Measurements from ENCODE around the gene SERGEF. TPM values are rescaled to one million over a fixed set of nuclear protein-coding genes. Genes with fewer than 3 reads are reported as not detected.

Gene SERGEF
- total and polyA plus RNA-seq, 5 experiments from 2014 or later, result 46.5 to 70.3 (median 61.8) TPM

GRCh38 chr11:17779861-17780594 lies 232.8 kb downstream of the SERGEF start:
- Mint-ChIP-seq H3K27me3 (no peaks in the 10 kb centered on the region), H3K36me3 (no peaks in the 10 kb centered on the region), H3K27ac (no peak overlapping the region), H3K9me3 (peaks cover 0 to 2% (median 0%) of the 10 kb centered on the region in 9 donors), H3K4me3 (no peak overlapping the region), H3K4me1 (no peaks in the 10 kb centered on the region)
- ATAC-seq (no peak), DNase-seq (peak in 1 of 10 donors; percentile 60)
- POLR2A ChIA-PET, result no interaction called here

- no peak for ATAC-seq
- no peak overlapping the region for H3K4me3 Mint-ChIP-seq
- peak in 1 of 10 donors; percentile 46 for DNase-seq
- no peaks in the 10 kb centered on the region for H3K27me3 Mint-ChIP-seq
- no peaks in the 10 kb centered on the region for H3K36me3 Mint-ChIP-seq
- no peak overlapping the region for H3K27ac Mint-ChIP-seq
- H3K9me3 Mint-ChIP-seq, result peaks cover 0 to 2% (median 0%) of the 10 kb centered on the region in 9 donors
- POLR2A ChIA-PET, result no interaction called here
- H3K4me1 Mint-ChIP-seq, result no peaks in the 10 kb centered on the region
Measured at GRCh38 chr11:17778956-17779860, 233.6 kb downstream of the SERGEF start.

DNA sequence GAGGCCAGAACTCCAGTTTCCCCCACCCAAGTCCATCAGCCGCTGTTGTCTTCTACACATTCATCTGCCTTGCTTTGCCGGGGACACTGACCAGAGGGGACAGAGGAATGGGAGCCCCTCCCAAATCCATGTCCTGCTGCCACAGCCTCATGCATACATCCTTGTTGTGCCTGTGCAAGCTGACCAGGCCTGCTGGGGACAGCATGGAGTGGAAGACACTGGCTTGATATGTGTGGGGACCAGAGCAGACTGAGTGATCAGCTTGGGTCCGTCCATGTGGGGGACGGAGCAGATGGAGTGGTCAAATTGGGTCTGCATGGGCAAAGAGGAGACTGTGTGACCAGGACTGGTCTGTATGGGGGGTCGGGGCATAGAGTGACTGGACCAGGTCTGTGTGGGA lies 234.5 kb downstream of the SERGEF start:
- ATAC-seq, result no peak

DNA sequence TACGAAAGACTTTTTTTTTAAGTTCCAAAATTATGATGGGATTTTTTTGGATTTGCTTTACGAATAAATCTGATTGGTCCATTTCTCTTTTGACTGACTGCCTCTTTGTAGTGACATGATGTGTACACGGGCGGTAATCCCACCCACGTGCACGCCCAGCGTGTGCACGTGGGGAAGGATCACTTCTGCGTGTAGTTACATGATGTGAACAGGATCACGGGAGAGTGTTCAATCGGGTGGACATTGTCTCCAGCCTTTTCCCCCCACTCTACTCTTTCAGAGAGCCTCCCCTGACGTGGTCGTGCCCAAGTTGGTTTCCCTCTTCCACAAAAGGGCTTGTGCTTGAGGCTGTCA lies 235.1 kb downstream of the SERGEF start:
- no peaks in the 10 kb centered on the region for H3K4me1 Mint-ChIP-seq

More for the DNA sequence above, 234.5 kb downstream of the SERGEF start:
- Mint-ChIP-seq H3K36me3 (no peaks in the 10 kb centered on the region), H3K27ac (no peak overlapping the region), H3K27me3 (no peaks in the 10 kb centered on the region), H3K4me3 (no peak overlapping the region), H3K4me1 (no peaks in the 10 kb centered on the region), H3K9me3 (peaks cover 0 to 2% (median 0%) of the 10 kb centered on the region in 9 donors)
- no peak for DNase-seq
- POLR2A ChIA-PET, result no interaction called here

DNA sequence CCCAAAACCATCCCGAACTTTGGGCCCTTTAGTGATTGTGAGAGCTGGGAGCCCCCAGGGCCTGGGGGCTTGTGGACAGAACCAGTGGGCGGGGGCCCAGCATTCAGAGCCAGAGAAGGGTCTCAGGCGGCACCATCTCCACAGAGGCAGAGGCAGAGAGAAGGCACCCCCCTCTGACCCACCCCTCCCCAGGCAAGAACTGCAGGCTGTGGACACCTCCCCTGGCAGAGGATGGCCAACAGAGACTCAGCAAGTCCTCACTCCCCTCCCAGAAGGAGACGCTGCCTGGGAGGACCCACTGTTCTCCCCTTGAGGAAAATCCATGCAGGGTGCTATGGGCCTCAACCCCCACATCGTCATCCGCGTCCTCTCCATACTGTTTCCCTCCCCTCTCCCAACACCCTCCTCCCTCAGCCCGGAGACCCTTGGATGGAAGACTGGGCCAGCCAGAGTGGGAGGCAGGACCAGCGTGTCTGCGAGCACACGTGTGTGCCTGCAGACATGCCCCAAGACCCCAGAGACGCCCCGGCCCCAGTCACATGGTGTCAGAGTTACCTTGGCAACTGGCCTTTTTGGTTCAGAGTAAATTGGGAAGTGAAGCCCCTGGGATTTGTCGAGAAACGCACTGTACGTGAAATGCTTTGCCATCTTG lies 235.6 kb downstream of the SERGEF start:
- DNase-seq, result peak in 1 of 10 donors; percentile 55
- no peak overlapping the region for H3K4me3 Mint-ChIP-seq
- H3K9me3 Mint-ChIP-seq, result peaks cover 0 to 2% (median 0%) of the 10 kb centered on the region in 9 donors
- H3K27ac Mint-ChIP-seq, result no peak overlapping the region
- POLR2A ChIA-PET, result no interaction called here
- H3K27me3 Mint-ChIP-seq, result no peaks in the 10 kb centered on the region
- H3K4me1 Mint-ChIP-seq, result no peaks in the 10 kb centered on the region
- no peaks in the 10 kb centered on the region for H3K36me3 Mint-ChIP-seq
- ATAC-seq, result no peak

More for the DNA sequence above, 235.1 kb downstream of the SERGEF start:
- H3K27ac Mint-ChIP-seq, result no peak overlapping the region
- no peak overlapping the region for H3K4me3 Mint-ChIP-seq
- DNase-seq, result peak in 1 of 10 donors; percentile 38
- no peaks in the 10 kb centered on the region for H3K36me3 Mint-ChIP-seq
- no peak for ATAC-seq
- no peaks in the 10 kb centered on the region for H3K27me3 Mint-ChIP-seq
- POLR2A ChIA-PET, result no interaction called here
- H3K9me3 Mint-ChIP-seq, result peaks cover 0 to 2% (median 0%) of the 10 kb centered on the region in 9 donors

DNA sequence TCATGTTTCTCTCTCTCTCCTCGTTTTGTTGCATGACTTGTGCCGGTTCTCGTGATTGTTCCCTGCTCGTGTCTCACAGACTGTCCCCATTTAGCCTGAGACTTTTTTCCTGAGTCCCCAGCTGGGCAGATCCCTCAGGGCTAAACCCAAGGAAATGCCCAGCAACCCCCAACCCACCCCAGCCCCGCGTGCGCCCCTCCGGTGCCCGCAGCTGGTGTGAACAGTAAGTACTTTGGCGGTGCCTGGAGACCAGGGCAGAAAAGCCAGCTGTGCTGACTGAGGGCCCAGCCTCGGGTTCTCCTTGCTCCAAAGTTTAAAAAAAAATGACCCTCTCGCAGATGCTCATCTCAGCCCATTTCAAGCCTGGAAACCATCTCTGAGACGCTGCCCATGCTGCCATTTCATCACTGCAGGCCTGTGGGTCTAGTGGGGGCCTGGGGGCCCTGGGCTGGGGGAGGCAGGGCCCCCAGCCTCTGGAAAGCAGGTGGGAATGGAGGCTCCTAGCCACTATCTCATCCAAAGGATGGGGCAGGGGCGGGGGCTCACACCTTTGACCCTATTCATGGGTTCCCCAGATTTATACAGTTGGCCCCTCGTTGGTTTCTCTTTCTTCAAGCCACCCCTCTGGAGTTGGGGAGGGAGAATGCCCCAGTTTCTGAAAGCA lies 236.5 kb downstream of the SERGEF start:
- no peaks in the 10 kb centered on the region for H3K36me3 Mint-ChIP-seq

GRCh38 chr11:17775507-17776211 lies 237.2 kb downstream of the SERGEF start:
- no peak overlapping the region for H3K4me3 Mint-ChIP-seq

More for the DNA sequence above, 236.5 kb downstream of the SERGEF start:
- Mint-ChIP-seq H3K9me3 (peaks cover 0 to 2% (median 0%) of the 10 kb centered on the region in 9 donors), H3K4me1 (no peaks in the 10 kb centered on the region), H3K27me3 (no peaks in the 10 kb centered on the region), H3K27ac (no peak overlapping the region), H3K4me3 (no peak overlapping the region)
- DNase-seq (peak in 1 of 10 donors; percentile 34), ATAC-seq (no peak)
- POLR2A ChIA-PET, result no interaction called here

GRCh38 chr11:17775035-17775348 lies 237.9 kb downstream of the SERGEF start:
- Mint-ChIP-seq H3K27me3 (no peaks in the 10 kb centered on the region), H3K27ac (no peak overlapping the region), H3K36me3 (no peaks in the 10 kb centered on the region), H3K9me3 (peaks cover 0 to 2% (median 0%) of the 10 kb centered on the region in 9 donors), H3K4me1 (no peaks in the 10 kb centered on the region), H3K4me3 (no peak overlapping the region)
- no peak for ATAC-seq
- POLR2A ChIA-PET, result no interaction called here
- DNase-seq, result no peak

More at GRCh38 chr11:17775507-17776211, 237.2 kb downstream of the SERGEF start:
- Mint-ChIP-seq H3K9me3 (peaks cover 0 to 2% (median 0%) of the 10 kb centered on the region in 9 donors), H3K27me3 (no peaks in the 10 kb centered on the region), H3K36me3 (no peaks in the 10 kb centered on the region), H3K4me1 (no peaks in the 10 kb centered on the region), H3K27ac (no peak overlapping the region)
- ATAC-seq (no peak), DNase-seq (peak in 1 of 10 donors; percentile 22)
- POLR2A ChIA-PET, result no interaction called here

DNA sequence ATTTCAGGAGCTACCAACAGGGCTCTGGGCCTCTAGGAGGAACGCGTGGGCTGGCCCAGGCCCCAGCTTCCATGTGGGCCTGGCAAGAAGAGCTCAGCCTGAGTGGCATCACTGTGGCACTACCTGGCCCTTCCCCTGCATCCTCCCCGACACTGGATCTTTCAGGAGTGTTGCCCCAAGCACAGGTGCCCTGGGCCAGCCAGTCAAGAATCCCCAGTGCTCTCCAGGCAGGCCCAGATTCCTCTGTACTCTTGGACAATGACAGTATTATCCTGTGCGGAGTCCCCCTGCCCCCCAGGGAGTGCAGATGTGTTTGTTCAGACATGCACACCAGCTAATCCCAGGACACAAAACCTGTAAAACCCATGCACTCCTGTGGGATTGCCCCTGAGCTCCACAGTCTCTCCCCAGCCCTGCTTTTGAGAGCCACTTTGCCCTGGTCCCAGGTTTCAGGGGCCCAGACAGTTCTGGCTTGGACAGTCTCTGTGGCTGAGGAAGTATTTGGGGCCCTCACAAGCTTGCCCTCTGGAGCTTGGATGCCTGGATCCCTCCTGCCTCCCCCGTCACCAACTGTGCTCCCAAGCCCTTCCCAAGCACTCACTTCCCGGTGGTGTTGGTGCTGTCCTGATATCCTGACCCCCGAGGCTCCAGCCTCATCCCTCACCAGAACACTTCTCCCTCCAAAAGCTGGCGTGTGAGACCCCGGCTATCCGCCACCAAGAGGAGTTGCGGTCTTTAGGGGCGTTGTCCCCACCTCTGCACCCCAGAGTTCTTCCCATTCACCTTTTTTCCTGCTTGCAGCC lies 238.4 kb downstream of the SERGEF start:
- ATAC-seq, result no peak
- no peak overlapping the region for H3K27ac Mint-ChIP-seq
- POLR2A ChIA-PET, result no interaction called here

DNA sequence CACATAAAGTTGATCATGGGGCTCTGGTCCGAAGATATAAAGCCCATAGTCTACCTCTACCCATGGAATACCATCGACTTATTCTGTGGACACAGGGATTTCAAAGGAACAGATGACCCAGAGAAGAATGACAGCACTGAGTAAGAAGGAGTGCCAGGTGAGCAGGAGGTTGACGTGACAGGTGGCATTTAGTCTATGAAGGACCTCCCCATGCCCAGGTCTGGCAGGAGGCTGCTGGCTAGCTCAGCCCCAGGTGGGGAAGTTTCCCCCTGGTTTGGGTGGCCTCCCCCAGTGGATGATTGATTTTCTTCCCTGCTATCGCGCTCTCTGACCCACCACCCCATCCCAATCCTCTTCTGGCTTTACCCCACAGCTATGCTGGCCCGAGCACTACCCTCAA lies 239.2 kb downstream of the SERGEF start:
- H3K4me1 Mint-ChIP-seq, result no peaks in the 10 kb centered on the region
- H3K9me3 Mint-ChIP-seq, result peaks cover 0 to 2% (median 0%) of the 10 kb centered on the region in 9 donors
- POLR2A ChIA-PET, result no interaction called here
- ATAC-seq (no peak), DNase-seq (no peak)
- H3K4me3 Mint-ChIP-seq, result no peak overlapping the region
- peaks cover 0 to 3% (median 0%) of the 10 kb centered on the region in 5 donors for H3K27me3 Mint-ChIP-seq
- no peak overlapping the region for H3K27ac Mint-ChIP-seq
- H3K36me3 Mint-ChIP-seq, result no peaks in the 10 kb centered on the region

More for the DNA sequence above, 238.4 kb downstream of the SERGEF start:
- DNase-seq, result peak in 1 of 10 donors; percentile 60
- H3K27me3 Mint-ChIP-seq, result peaks cover 0 to under 1% (median 0%) of the 10 kb centered on the region in 5 donors
- no peak overlapping the region for H3K4me3 Mint-ChIP-seq
- H3K36me3 Mint-ChIP-seq, result no peaks in the 10 kb centered on the region
- peaks cover 0 to 2% (median 0%) of the 10 kb centered on the region in 9 donors for H3K9me3 Mint-ChIP-seq
- H3K4me1 Mint-ChIP-seq, result no peaks in the 10 kb centered on the region

GRCh38 chr11:17772704-17773600 lies 239.9 kb downstream of the SERGEF start:
- Mint-ChIP-seq H3K4me1 (no peaks in the 10 kb centered on the region), H3K36me3 (no peaks in the 10 kb centered on the region), H3K27ac (no peak overlapping the region), H3K27me3 (peaks cover 0 to 3% (median 0%) of the 10 kb centered on the region in 5 donors), H3K4me3 (no peak overlapping the region), H3K9me3 (peaks cover 0 to 2% (median 0%) of the 10 kb centered on the region in 9 donors)
- POLR2A ChIA-PET, result no interaction called here
- DNase-seq, result peak in 1 of 10 donors; percentile 50
- no peak for ATAC-seq
